GM12878 (cell line): ENCODE results near the gene RBM7. TPM values are rescaled to one million over a fixed set of nuclear protein-coding genes. Genes with fewer than 3 reads are reported as not detected.
A peak's percentile ranks its signal among the peaks of the same experiment; 100 is the strongest.

Source experiments
- BHLHE40 ChIP-seq, 2 experiments: fragments of 450-650 bp in 1 of 2; IDR thresholded peaks; 2 replicates each; pipeline ENCODE4 v1.6.1; 2011 to 2017; ENCODE audit warnings: low read depth in 2 of 2, borderline replicate concordance in 1 of 2, improper control_type of control experiment in 1 of 2, low read length in 1 of 2, mild to moderate bottlenecking in 1 of 2
- CBX3 ChIP-seq: fragments of 200-600 bp; sonication (generic); IDR thresholded peaks from 2 replicates; pipeline ENCODE4 v1.6.1; 2016; ENCODE audit warnings: low read depth, borderline replicate concordance
- CHD1 ChIP-seq: IDR thresholded peaks from 2 replicates; pipeline ENCODE4 v1.6.1; 2012; ENCODE audit warnings: low read depth, low read length, improper control_type of control experiment
- EZH2 ChIP-seq: IDR thresholded peaks from 2 replicates; pipeline ENCODE4 v1.6.1; 2012; ENCODE audit warnings: low read depth, mild to moderate bottlenecking, control low read depth, inconsistent platforms, low read length, borderline replicate concordance; ENCODE audit not compliant: control insufficient read depth
- FOS ChIP-seq: IDR thresholded peaks from 3 replicates; pipeline ENCODE4 v1.6.1; 2011; ENCODE audit warnings: borderline replicate concordance; ENCODE audit not compliant: insufficient read length; ENCODE audit errors: extremely low read depth
- FOXM1 ChIP-seq: IDR thresholded peaks from 2 replicates; pipeline ENCODE4 v1.6.1; 2012; ENCODE audit warnings: low read depth, mild to moderate bottlenecking, inconsistent platforms, low read length, moderate library complexity
- JUNB ChIP-seq: IDR thresholded peaks from 2 replicates; pipeline ENCODE4 v1.6.1; 2016; ENCODE audit warnings: antibody characterized with exemption, mild to moderate bottlenecking
- JUND ChIP-seq: IDR thresholded peaks from 2 replicates; pipeline ENCODE4 v1.6.1; 2012; ENCODE audit warnings: low read depth, mild to moderate bottlenecking, low read length, improper control_type of control experiment, moderate library complexity
- MEF2A ChIP-seq: IDR thresholded peaks from 2 replicates; pipeline ENCODE4 v1.6.1; 2011; ENCODE audit warnings: low read depth, mild to moderate bottlenecking, low read length, moderate library complexity; ENCODE audit not compliant: insufficient read depth
- MXI1 ChIP-seq: fragments of 150-350 bp; IDR thresholded peaks from 2 replicates; pipeline ENCODE4 v1.6.1; 2011; ENCODE audit warnings: low read depth, mild to moderate bottlenecking, inconsistent platforms, low read length, improper control_type of control experiment
- PAX8 ChIP-seq: fragments of 450-650 bp; IDR thresholded peaks from 2 replicates; pipeline ENCODE4 v1.6.1; 2017; ENCODE audit warnings: mild to moderate bottlenecking, moderate library complexity
- TBL1XR1 ChIP-seq: IDR thresholded peaks from 2 replicates; pipeline ENCODE4 v1.6.1; 2012; ENCODE audit warnings: low read depth, low read length, improper control_type of control experiment
- ZNF24 ChIP-seq: fragments of 450-650 bp; IDR thresholded peaks from 2 replicates; pipeline ENCODE4 v1.6.1; 2017; ENCODE audit warnings: antibody characterized with exemption, mild to moderate bottlenecking
- ZNF274 ChIP-seq: IDR thresholded peaks from one replicate; pipeline ENCODE4 v1.8.0; 2011; ENCODE audit not compliant: insufficient read length, insufficient read depth
- polyA plus RNA-seq, 11 experiments: library from polyadenylated mRNA; depleted of rRNA in 4 of 11; unstranded in 6 of 11; stranded (reverse) in 5 of 11; fragments of >200 nt; fragmentation: Nextera tagmentation in 4 of 11; fragmentation: Illumina TruSeq in 1 of 11; extraction: Ambion mirVana in 4 of 11; extraction: Trizol in 1 of 11; gene quantifications; 1 replicate in 1 of 11; 2 replicates in 10 of 11; pipeline versions ENCODE4 v1.2.1 to v1.2.3, GENCODE V29; 2011 to 2016; ENCODE audit warnings: inconsistent platforms in 2 of 11, missing spikeins in 2 of 11, low read depth in 1 of 11
- total RNA-seq, 4 experiments: library from RNA; depleted of rRNA in 3 of 4; stranded (reverse); fragments of >200 nt in 3 of 4; fragmentation: Illumina TruSeq in 1 of 4; extraction: Trizol in 1 of 4; gene quantifications; 2 replicates each; pipeline versions ENCODE4 v1.2.1 to v1.2.3, GENCODE V29; 2013 to 2021
- TF ChIP-seq, protein P1 (sequence below): IDR thresholded peaks from 2 replicates; pipeline ENCODE4 v1.6.1; 2012; ENCODE audit warnings: improper control_type of control experiment, low read depth, low read length; ENCODE audit not compliant: insufficient replicate concordance
- TF ChIP-seq, protein P2 (sequence below): fragments of 450-650 bp; formaldehyde crosslinking; IDR thresholded peaks from 2 replicates; pipeline ENCODE4 v1.5.0; 2022; ENCODE audit warnings: mild to moderate bottlenecking, missing genetic modification characterization
- TF ChIP-seq, protein P3 (sequence below): fragments of 450-650 bp; IDR thresholded peaks from 2 replicates; pipeline ENCODE4 v1.6.1; 2017; ENCODE audit warnings: mild to moderate bottlenecking, low read depth, inconsistent platforms; ENCODE audit not compliant: poor library complexity, severe bottlenecking

The RBM7 gene
- total and polyA plus RNA-seq, 10 of the 15 experiments (the other 5 are each of a cell fraction or from before 2014, with no cell fraction given): 17.0 to 46.2 (median 26.0) TPM

DNA sequence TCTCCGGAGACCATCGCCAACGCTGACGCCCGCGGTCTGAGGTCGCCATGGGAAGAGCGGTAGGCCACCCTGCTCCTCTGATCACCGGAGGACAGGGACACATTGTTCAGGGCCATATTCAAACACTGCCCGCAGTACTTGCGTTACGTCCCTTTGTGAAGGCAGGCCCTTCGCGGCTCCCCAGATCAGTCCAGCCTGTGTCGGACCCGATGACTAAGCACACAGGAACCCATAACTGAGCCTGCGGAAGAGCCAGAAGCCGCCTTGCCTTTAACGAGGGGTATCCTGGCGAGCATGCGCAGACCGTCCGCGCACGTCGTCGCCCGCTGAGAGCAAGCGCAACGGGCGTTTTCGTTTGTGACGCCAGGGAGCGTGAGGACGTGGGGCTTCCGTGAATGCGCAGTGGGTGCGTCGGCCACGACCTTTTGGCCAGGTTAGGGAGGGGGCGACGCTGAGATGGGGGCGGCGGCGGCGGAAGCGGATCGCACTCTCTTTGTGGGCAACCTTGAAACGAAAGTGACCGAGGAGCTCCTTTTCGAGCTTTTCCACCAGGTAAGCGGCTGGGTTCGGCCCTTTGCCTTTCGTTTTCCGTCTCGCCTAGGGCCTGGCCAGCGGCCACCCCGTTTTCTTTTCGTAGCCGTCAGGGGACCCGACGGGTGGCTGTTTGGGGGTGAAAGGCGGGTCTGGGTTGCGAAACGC is at the start of gene RBM7, which contains the start of gene C11orf71 (continued):
- TF ChIP-seq, protein P1, sequence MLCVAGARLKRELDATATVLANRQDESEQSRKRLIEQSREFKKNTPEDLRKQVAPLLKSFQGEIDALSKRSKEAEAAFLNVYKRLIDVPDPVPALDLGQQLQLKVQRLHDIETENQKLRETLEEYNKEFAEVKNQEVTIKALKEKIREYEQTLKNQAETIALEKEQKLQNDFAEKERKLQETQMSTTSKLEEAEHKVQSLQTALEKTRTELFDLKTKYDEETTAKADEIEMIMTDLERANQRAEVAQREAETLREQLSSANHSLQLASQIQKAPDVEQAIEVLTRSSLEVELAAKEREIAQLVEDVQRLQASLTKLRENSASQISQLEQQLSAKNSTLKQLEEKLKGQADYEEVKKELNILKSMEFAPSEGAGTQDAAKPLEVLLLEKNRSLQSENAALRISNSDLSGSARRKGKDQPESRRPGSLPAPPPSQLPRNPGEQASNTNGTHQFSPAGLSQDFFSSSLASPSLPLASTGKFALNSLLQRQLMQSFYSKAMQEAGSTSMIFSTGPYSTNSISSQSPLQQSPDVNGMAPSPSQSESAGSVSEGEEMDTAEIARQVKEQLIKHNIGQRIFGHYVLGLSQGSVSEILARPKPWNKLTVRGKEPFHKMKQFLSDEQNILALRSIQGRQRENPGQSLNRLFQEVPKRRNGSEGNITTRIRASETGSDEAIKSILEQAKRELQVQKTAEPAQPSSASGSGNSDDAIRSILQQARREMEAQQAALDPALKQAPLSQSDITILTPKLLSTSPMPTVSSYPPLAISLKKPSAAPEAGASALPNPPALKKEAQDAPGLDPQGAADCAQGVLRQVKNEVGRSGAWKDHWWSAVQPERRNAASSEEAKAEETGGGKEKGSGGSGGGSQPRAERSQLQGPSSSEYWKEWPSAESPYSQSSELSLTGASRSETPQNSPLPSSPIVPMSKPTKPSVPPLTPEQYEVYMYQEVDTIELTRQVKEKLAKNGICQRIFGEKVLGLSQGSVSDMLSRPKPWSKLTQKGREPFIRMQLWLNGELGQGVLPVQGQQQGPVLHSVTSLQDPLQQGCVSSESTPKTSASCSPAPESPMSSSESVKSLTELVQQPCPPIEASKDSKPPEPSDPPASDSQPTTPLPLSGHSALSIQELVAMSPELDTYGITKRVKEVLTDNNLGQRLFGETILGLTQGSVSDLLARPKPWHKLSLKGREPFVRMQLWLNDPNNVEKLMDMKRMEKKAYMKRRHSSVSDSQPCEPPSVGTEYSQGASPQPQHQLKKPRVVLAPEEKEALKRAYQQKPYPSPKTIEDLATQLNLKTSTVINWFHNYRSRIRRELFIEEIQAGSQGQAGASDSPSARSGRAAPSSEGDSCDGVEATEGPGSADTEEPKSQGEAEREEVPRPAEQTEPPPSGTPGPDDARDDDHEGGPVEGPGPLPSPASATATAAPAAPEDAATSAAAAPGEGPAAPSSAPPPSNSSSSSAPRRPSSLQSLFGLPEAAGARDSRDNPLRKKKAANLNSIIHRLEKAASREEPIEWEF: no peak
- TF ChIP-seq EZH2: no peak
- TF ChIP-seq BHLHE40 (IDR thresholded peaks at IDR 0.05; ENCODE audit: borderline replicate concordance in 1 of 2, low read depth in 2 of 2, low read length in 1 of 2): peak in 1 of 2 experiments; percentile 64; a peak in 2 of 4 replicates
- TF ChIP-seq FOXM1: no peak
- TF ChIP-seq ZNF274: no peak
- no peak for TF ChIP-seq ZNF24
- TF ChIP-seq, protein P2, sequence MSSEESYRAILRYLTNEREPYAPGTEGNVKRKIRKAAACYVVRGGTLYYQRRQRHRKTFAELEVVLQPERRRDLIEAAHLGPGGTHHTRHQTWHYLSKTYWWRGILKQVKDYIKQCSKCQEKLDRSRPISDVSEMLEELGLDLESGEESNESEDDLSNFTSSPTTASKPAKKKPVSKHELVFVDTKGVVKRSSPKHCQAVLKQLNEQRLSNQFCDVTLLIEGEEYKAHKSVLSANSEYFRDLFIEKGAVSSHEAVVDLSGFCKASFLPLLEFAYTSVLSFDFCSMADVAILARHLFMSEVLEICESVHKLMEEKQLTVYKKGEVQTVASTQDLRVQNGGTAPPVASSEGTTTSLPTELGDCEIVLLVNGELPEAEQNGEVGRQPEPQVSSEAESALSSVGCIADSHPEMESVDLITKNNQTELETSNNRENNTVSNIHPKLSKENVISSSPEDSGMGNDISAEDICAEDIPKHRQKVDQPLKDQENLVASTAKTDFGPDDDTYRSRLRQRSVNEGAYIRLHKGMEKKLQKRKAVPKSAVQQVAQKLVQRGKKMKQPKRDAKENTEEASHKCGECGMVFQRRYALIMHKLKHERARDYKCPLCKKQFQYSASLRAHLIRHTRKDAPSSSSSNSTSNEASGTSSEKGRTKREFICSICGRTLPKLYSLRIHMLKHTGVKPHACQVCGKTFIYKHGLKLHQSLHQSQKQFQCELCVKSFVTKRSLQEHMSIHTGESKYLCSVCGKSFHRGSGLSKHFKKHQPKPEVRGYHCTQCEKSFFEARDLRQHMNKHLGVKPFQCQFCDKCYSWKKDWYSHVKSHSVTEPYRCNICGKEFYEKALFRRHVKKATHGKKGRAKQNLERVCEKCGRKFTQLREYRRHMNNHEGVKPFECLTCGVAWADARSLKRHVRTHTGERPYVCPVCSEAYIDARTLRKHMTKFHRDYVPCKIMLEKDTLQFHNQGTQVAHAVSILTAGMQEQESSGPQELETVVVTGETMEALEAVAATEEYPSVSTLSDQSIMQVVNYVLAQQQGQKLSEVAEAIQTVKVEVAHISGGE (CRISPR knock-in tag): no peak
- no peak for TF ChIP-seq FOS
- TF ChIP-seq JUND: no peak
- peak; percentile 46; the same call in 1 of the 2 replicates for TF ChIP-seq CHD1
- TF ChIP-seq MXI1: peak; percentile 42
- no peak for TF ChIP-seq PAX8
- no peak for TF ChIP-seq JUNB
- TF ChIP-seq CBX3: no peak
- TF ChIP-seq, protein P3, sequence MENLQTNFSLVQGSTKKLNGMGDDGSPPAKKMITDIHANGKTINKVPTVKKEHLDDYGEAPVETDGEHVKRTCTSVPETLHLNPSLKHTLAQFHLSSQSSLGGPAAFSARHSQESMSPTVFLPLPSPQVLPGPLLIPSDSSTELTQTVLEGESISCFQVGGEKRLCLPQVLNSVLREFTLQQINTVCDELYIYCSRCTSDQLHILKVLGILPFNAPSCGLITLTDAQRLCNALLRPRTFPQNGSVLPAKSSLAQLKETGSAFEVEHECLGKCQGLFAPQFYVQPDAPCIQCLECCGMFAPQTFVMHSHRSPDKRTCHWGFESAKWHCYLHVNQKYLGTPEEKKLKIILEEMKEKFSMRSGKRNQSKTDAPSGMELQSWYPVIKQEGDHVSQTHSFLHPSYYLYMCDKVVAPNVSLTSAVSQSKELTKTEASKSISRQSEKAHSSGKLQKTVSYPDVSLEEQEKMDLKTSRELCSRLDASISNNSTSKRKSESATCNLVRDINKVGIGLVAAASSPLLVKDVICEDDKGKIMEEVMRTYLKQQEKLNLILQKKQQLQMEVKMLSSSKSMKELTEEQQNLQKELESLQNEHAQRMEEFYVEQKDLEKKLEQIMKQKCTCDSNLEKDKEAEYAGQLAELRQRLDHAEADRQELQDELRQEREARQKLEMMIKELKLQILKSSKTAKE: peak; percentile 45
- TF ChIP-seq MEF2A: 0 out of 2 replicates have a peak, but pooled peaks have one; percentile 5
- no peak; the same call in 1 of the 2 replicates for TF ChIP-seq TBL1XR1
